A549 (cell line): Measurements from ENCODE around the gene SERPINB8.

Source experiments
- CHD4 ChIP-seq: fragments of 200-600 bp; sonication (generic); IDR thresholded peaks from 2 replicates; pipeline ENCODE4 v1.6.1; 2016; ENCODE audit warnings: antibody characterized with exemption, mild to moderate bottlenecking, borderline replicate concordance
- ESRRA ChIP-seq: fragments of 150-350 bp; IDR thresholded peaks from 2 replicates; pipeline ENCODE4 v1.6.1; 2014; ENCODE audit warnings: mild to moderate bottlenecking, low read length, borderline replicate concordance
- GATA3 ChIP-seq: IDR thresholded peaks from 2 replicates; pipeline ENCODE4 v1.6.1; 2012; ENCODE audit warnings: borderline replicate concordance
- HDAC2 ChIP-seq: fragments of 200-600 bp; sonication (generic); IDR thresholded peaks from 2 replicates; pipeline ENCODE4 v1.6.1; 2016
- PHF8 ChIP-seq: fragments of 200-600 bp; sonication (generic); IDR thresholded peaks from 2 replicates; pipeline ENCODE4 v1.6.1; 2016; ENCODE audit warnings: low read depth, mild to moderate bottlenecking, antibody characterized with exemption, moderate library complexity, borderline replicate concordance
- POLR2A ChIP-seq: IDR thresholded peaks from 2 replicates; pipeline ENCODE4 v1.6.1; 2012; ENCODE audit warnings: mild to moderate bottlenecking, low read length
- RAD21 ChIP-seq, 2 experiments: fragments of >200 bp in 1 of 2; sonication (Bioruptor Twin) in 1 of 2; formaldehyde crosslinking in 1 of 2; IDR thresholded peaks in 1 of 2; conservative IDR thresholded peaks in 1 of 2; 2 replicates in 1 of 2; 3 replicates in 1 of 2; pipeline ENCODE4 v1.6.1; 2012 to 2018; ENCODE audit warnings: inconsistent platforms in 1 of 2
- RCOR1 ChIP-seq: fragments of 150-350 bp; IDR thresholded peaks from 2 replicates; pipeline ENCODE4 v1.6.1; 2014; ENCODE audit warnings: antibody characterized with exemption, low read length, low read depth
- SMC3 ChIP-seq: fragments of >200 bp; sonication (Bioruptor Twin); formaldehyde crosslinking; IDR thresholded peaks from 3 replicates; pipeline ENCODE4 v1.6.1; 2018; ENCODE audit warnings: inconsistent platforms
- ZFP36 ChIP-seq: fragments of 450-650 bp; IDR thresholded peaks from 2 replicates; pipeline ENCODE4 v1.6.1; 2014; ENCODE audit warnings: borderline replicate concordance; ENCODE audit not compliant: partially characterized antibody
- TF ChIP-seq, protein P1 (sequence below): fragments of >200 bp; sonication (Bioruptor Twin); formaldehyde crosslinking; IDR thresholded peaks from 3 replicates; pipeline ENCODE4 v1.5.1; 2016

DNA sequence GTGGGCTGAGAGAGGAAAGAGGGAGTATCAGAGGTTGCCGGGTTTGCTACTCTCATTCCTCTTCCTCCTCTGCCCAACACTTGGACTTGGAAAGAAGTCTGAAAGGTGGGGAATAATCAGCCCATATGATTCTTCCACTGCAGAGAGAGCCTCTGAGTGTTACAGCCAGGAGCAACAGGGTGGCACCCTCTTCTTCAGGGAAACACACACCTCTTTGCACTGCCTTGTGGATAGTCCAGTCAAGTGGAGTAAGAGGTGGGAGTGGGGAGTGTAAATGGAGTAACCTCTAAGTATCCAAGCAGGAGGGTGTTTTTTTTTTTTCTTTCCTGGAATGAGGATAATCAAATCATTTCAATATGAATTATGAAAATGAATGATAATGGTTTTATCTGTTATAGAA, 9.0 kb upstream of the SERPINB8 start:
- TF ChIP-seq, protein P1, sequence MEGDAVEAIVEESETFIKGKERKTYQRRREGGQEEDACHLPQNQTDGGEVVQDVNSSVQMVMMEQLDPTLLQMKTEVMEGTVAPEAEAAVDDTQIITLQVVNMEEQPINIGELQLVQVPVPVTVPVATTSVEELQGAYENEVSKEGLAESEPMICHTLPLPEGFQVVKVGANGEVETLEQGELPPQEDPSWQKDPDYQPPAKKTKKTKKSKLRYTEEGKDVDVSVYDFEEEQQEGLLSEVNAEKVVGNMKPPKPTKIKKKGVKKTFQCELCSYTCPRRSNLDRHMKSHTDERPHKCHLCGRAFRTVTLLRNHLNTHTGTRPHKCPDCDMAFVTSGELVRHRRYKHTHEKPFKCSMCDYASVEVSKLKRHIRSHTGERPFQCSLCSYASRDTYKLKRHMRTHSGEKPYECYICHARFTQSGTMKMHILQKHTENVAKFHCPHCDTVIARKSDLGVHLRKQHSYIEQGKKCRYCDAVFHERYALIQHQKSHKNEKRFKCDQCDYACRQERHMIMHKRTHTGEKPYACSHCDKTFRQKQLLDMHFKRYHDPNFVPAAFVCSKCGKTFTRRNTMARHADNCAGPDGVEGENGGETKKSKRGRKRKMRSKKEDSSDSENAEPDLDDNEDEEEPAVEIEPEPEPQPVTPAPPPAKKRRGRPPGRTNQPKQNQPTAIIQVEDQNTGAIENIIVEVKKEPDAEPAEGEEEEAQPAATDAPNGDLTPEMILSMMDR, result no peak
- TF ChIP-seq ZFP36 (no peak), ESRRA (no peak), RCOR1 (no peak), HDAC2 (no peak), POLR2A (no peak), PHF8 (no peak), GATA3 (no peak), CHD4 (no peak), SMC3 (no peak), RAD21 (conservative IDR thresholded peaks at IDR 0.05 in 1 of 2, IDR thresholded peaks at IDR 0.05 in 1 of 2) (no peak)
